WTC11 (cell line): ENCODE measurements around the gene LRMDA.

Source experiments
- ATF3 ChIP-seq: sonication (generic); formaldehyde crosslinking; conservative IDR thresholded peaks from 2 replicates; pipeline ENCODE4 v1.8.1; 2022; ENCODE audit warnings: mild to moderate bottlenecking, missing genetic modification reagents
- ATF6 ChIP-seq: sonication (generic); formaldehyde crosslinking; IDR thresholded peaks from 2 replicates; pipeline ENCODE4 v1.8.1; 2023; ENCODE audit warnings: mild to moderate bottlenecking, missing genetic modification reagents
- CREB1 ChIP-seq: sonication (generic); formaldehyde crosslinking; IDR thresholded peaks from 2 replicates; pipeline ENCODE4 v1.8.0; 2023; ENCODE audit warnings: mild to moderate bottlenecking, missing genetic modification reagents
- CREM ChIP-seq: sonication (generic); formaldehyde crosslinking; IDR thresholded peaks from 2 replicates; pipeline ENCODE4 v1.8.1; 2022; ENCODE audit warnings: mild to moderate bottlenecking, missing genetic modification reagents, moderate library complexity
- ESRRA ChIP-seq: sonication (generic); formaldehyde crosslinking; IDR thresholded peaks from 2 replicates; pipeline ENCODE4 v1.8.1; 2022; ENCODE audit warnings: mild to moderate bottlenecking, missing genetic modification reagents, borderline replicate concordance
- NR3C1 ChIP-seq: sonication (generic); formaldehyde crosslinking; conservative IDR thresholded peaks from 2 replicates; pipeline ENCODE4 v1.8.1; 2023; ENCODE audit warnings: low read depth, mild to moderate bottlenecking, missing genetic modification reagents
- PRDM15 ChIP-seq: sonication (generic); formaldehyde crosslinking; IDR thresholded peaks from 2 replicates; pipeline ENCODE4 v1.8.0; 2022; ENCODE audit warnings: missing genetic modification reagents
- ZNF423 ChIP-seq: fragments of 250-450 bp; sonication (Bioruptor Pico); IDR thresholded peaks from 2 replicates; pipeline ENCODE4 v2.1.2; 2022; ENCODE audit warnings: mild to moderate bottlenecking, moderate library complexity
- TF ChIP-seq, protein P1 (sequence below): fragments of 200-600 bp; IDR thresholded peaks from 2 replicates; pipeline ENCODE4 v1.8.0; 2022; ENCODE audit warnings: antibody characterized with exemption
- TF ChIP-seq, protein P2 (sequence below): sonication (generic); formaldehyde crosslinking; IDR thresholded peaks from 2 replicates; pipeline ENCODE4 v1.8.0; 2022; ENCODE audit warnings: mild to moderate bottlenecking, missing genetic modification reagents
- TF ChIP-seq, protein P3 (sequence below): sonication (generic); formaldehyde crosslinking; IDR thresholded peaks from 2 replicates; pipeline ENCODE4 v1.8.1; 2023; ENCODE audit warnings: mild to moderate bottlenecking, missing genetic modification reagents, borderline replicate concordance
- TF ChIP-seq, protein P4 (sequence below): sonication (generic); formaldehyde crosslinking; IDR thresholded peaks from 2 replicates; pipeline ENCODE4 v1.8.0; 2022; ENCODE audit warnings: mild to moderate bottlenecking, missing genetic modification reagents

GRCh38 chr10:76088980-76089379 is 657.6 kb downstream of the LRMDA start:
- TF ChIP-seq, protein P1, sequence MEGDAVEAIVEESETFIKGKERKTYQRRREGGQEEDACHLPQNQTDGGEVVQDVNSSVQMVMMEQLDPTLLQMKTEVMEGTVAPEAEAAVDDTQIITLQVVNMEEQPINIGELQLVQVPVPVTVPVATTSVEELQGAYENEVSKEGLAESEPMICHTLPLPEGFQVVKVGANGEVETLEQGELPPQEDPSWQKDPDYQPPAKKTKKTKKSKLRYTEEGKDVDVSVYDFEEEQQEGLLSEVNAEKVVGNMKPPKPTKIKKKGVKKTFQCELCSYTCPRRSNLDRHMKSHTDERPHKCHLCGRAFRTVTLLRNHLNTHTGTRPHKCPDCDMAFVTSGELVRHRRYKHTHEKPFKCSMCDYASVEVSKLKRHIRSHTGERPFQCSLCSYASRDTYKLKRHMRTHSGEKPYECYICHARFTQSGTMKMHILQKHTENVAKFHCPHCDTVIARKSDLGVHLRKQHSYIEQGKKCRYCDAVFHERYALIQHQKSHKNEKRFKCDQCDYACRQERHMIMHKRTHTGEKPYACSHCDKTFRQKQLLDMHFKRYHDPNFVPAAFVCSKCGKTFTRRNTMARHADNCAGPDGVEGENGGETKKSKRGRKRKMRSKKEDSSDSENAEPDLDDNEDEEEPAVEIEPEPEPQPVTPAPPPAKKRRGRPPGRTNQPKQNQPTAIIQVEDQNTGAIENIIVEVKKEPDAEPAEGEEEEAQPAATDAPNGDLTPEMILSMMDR = no peak
- no peak for TF ChIP-seq ZNF423 (CRISPR knock-in tag)
- no peak for TF ChIP-seq NR3C1 (CRISPR knock-in tag)
- TF ChIP-seq, protein P2, sequence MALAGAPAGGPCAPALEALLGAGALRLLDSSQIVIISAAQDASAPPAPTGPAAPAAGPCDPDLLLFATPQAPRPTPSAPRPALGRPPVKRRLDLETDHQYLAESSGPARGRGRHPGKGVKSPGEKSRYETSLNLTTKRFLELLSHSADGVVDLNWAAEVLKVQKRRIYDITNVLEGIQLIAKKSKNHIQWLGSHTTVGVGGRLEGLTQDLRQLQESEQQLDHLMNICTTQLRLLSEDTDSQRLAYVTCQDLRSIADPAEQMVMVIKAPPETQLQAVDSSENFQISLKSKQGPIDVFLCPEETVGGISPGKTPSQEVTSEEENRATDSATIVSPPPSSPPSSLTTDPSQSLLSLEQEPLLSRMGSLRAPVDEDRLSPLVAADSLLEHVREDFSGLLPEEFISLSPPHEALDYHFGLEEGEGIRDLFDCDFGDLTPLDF (CRISPR knock-in tag) = no peak
- TF ChIP-seq CREM (CRISPR knock-in tag) = no peak
- TF ChIP-seq ATF6 (CRISPR knock-in tag) = no peak
- TF ChIP-seq, protein P3, sequence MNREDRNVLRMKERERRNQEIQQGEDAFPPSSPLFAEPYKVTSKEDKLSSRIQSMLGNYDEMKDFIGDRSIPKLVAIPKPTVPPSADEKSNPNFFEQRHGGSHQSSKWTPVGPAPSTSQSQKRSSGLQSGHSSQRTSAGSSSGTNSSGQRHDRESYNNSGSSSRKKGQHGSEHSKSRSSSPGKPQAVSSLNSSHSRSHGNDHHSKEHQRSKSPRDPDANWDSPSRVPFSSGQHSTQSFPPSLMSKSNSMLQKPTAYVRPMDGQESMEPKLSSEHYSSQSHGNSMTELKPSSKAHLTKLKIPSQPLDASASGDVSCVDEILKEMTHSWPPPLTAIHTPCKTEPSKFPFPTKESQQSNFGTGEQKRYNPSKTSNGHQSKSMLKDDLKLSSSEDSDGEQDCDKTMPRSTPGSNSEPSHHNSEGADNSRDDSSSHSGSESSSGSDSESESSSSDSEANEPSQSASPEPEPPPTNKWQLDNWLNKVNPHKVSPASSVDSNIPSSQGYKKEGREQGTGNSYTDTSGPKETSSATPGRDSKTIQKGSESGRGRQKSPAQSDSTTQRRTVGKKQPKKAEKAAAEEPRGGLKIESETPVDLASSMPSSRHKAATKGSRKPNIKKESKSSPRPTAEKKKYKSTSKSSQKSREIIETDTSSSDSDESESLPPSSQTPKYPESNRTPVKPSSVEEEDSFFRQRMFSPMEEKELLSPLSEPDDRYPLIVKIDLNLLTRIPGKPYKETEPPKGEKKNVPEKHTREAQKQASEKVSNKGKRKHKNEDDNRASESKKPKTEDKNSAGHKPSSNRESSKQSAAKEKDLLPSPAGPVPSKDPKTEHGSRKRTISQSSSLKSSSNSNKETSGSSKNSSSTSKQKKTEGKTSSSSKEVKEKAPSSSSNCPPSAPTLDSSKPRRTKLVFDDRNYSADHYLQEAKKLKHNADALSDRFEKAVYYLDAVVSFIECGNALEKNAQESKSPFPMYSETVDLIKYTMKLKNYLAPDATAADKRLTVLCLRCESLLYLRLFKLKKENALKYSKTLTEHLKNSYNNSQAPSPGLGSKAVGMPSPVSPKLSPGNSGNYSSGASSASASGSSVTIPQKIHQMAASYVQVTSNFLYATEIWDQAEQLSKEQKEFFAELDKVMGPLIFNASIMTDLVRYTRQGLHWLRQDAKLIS (CRISPR knock-in tag) = no peak
- TF ChIP-seq PRDM15 (CRISPR knock-in tag) = no peak
- TF ChIP-seq ESRRA (CRISPR knock-in tag) = no peak
- TF ChIP-seq, protein P4, sequence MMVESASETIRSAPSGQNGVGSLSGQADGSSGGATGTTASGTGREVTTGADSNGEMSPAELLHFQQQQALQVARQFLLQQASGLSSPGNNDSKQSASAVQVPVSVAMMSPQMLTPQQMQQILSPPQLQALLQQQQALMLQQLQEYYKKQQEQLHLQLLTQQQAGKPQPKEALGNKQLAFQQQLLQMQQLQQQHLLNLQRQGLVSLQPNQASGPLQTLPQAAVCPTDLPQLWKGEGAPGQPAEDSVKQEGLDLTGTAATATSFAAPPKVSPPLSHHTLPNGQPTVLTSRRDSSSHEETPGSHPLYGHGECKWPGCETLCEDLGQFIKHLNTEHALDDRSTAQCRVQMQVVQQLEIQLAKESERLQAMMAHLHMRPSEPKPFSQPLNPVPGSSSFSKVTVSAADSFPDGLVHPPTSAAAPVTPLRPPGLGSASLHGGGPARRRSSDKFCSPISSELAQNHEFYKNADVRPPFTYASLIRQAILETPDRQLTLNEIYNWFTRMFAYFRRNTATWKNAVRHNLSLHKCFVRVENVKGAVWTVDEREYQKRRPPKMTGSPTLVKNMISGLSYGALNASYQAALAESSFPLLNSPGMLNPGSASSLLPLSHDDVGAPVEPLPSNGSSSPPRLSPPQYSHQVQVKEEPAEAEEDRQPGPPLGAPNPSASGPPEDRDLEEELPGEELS = no peak
- no peak for TF ChIP-seq ATF3 (CRISPR knock-in tag)
- TF ChIP-seq CREB1 = no peak
